GM12891 (cell line): Measurements from ENCODE around the gene SRMS.

Source experiments
- POLR2A ChIP-seq: IDR thresholded peaks from 2 replicates; pipeline ENCODE4 v1.6.1; 2011; ENCODE audit warnings: low read depth, low read length, control low read depth
- POU2F2 ChIP-seq: IDR thresholded peaks from 2 replicates; pipeline ENCODE4 v1.6.1; 2011; ENCODE audit warnings: low read depth, mild to moderate bottlenecking, control low read depth, low read length, moderate library complexity

GRCh38 chr20:63522091-63522868 lies 25.3 kb downstream of the SRMS start:
- TF ChIP-seq POU2F2 (no peak), POLR2A (no peak)
